ENCODE data around the gene ZEB2.

The ZEB2 gene

GRCh38 chr2:144429396-144430112, 90.4 kb downstream of the ZEB2 start:
- no peak overlapping the region for H3K4me3 ChIP-seq (ENCODE audit: control insufficient read depth, low read depth, low read length)
- TF ChIP-seq CTCF (conservative IDR thresholded peaks at IDR 0.05; ENCODE audit: control insufficient read depth, insufficient read depth, low read depth, low read length): no peak
- DNase-seq (ENCODE audit: low read depth): no peak

- H3K4me3 ChIP-seq (ENCODE audit: control insufficient read depth, low read depth, low read length): no peak overlapping the region
- peak; percentile 78 for DNase-seq (ENCODE audit: low read depth)
- no peak for TF ChIP-seq CTCF (conservative IDR thresholded peaks at IDR 0.05; ENCODE audit: control insufficient read depth, insufficient read depth, low read depth, low read length)
These were observed 92.9 kb downstream of the ZEB2 start for GRCh38 chr2:144426981-144427479.

- no peak for DNase-seq (ENCODE audit: low read depth)
- H3K4me3 ChIP-seq (ENCODE audit: control insufficient read depth, low read depth, low read length): no peak overlapping the region
- no peak for TF ChIP-seq CTCF (conservative IDR thresholded peaks at IDR 0.05; ENCODE audit: control insufficient read depth, insufficient read depth, low read depth, low read length)
These were observed 93.6 kb downstream of the ZEB2 start for GRCh38 chr2:144426355-144426754.

- no peak overlapping the region for H3K4me3 ChIP-seq (ENCODE audit: control insufficient read depth, low read depth, low read length)
- no peak for DNase-seq (ENCODE audit: low read depth)
- no peak for TF ChIP-seq CTCF (conservative IDR thresholded peaks at IDR 0.05; ENCODE audit: control insufficient read depth, insufficient read depth, low read depth, low read length)
These were observed 95.2 kb downstream of the ZEB2 start for GRCh38 chr2:144424559-144425240.

- DNase-seq (ENCODE audit: low read depth): peak; percentile 61
- TF ChIP-seq CTCF (conservative IDR thresholded peaks at IDR 0.05; ENCODE audit: control insufficient read depth, insufficient read depth, low read depth, low read length): no peak
- no peak overlapping the region for H3K4me3 ChIP-seq (ENCODE audit: control insufficient read depth, low read depth, low read length)
These were observed 98.1 kb downstream of the ZEB2 start for GRCh38 chr2:144421606-144422510.

- no peak for DNase-seq (ENCODE audit: low read depth)
- no peak for TF ChIP-seq CTCF (conservative IDR thresholded peaks at IDR 0.05; ENCODE audit: control insufficient read depth, insufficient read depth, low read depth, low read length)
- H3K4me3 ChIP-seq (ENCODE audit: control insufficient read depth, low read depth, low read length): no peak overlapping the region
These were observed 100.7 kb downstream of the ZEB2 start for GRCh38 chr2:144419218-144419617.

All from fibroblast of mammary gland (primary cell).